GM18517 (cell line): ENCODE measurements around the gene PDE11A.

Experiments
- ATAC-seq: cut with Tn5 transposase; IDR thresholded peaks from one replicate; pipeline ENCODE4 v1.9.1; 2021; ENCODE audit warnings: mild to moderate bottlenecking, moderate library complexity; ENCODE audit not compliant: unreplicated experiment

The PDE11A gene

DNA sequence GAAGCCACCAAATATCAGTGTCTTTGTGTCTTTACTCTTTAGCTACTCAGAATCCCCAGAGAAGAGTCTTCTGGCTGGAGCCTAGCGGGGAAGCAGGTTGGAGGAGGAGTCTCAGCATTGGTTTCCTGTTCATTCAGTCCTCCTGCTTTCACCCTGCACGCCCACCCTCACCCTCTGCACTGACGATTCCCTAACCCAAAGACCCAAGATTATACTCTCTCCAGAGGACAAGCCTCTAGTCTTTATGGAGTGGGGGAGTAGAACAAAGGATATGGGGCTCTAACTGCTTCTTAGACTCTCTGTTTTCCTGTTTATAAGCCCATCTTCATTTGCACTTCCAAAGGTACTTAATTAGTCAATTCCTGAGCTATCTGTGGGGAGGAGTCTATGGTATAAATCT, 341.2 kb downstream of the PDE11A start:
- ATAC-seq, result no peak

DNA sequence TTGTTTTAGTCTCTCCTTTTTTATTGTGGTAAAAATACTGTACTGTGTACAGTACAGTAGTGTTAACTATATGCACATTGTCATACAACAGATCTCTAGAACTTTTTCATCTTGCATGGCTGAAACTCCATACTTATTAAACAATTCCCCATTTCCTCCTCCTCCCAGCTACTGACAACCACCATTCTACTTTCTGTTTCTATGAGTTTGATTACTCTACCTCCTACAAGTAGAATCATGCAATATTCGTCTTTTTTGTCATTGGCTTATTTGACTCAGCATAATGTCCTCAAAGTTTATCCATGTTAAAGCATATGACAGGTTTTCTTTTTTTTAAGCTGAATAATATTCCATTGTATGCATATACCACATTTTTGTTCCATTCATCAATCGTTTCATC, 341.8 kb downstream of the PDE11A start:
- no peak for ATAC-seq

DNA sequence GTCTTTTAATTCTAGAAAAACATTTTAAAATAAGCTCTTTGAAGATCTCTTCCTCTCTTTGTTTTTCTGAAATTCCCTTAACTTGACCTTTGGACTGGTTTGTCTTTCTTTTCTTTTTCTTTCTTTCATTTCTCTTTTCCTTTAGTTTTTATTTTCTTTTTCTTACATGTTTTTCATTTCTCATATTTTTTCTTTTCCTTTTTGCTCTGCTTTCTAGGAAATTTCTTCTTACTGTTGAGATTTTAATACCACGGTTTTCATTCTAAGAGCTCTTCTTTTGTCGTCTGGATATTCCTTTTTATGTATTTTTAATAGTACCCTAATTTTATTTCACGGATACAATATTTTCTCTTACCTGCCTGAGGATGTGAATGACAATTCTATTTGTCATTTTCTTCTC, 342.2 kb downstream of the PDE11A start:
- ATAC-seq, result no peak

GRCh38 chr2:177728920-177729319, 343.7 kb downstream of the PDE11A start:
- no peak for ATAC-seq

GRCh38 chr2:177728399-177728765, 344.2 kb downstream of the PDE11A start:
- ATAC-seq, result no peak

- ATAC-seq, result no peak
These were observed 344.8 kb downstream of the PDE11A start for GRCh38 chr2:177727577-177728398.

DNA sequence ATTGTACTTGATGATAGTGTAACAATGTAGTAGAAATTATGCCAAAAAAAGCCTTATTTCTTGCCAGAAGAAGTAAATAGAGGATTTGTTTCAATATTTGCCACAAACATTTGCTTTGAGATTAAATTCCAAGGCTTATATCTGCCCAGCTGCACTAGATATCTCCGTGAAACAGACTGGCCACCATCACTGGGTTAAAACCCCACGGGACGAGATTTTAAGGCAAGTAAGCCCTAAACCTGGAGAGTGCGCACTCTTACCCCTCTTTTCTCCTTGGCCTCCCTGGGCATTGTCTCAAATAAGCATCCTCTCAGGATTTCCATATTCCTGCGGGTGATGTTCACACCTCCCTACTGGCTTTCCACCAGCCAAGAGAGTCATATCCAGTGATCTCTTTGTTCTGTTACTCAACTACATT, 345.6 kb downstream of the PDE11A start:
- no peak for ATAC-seq

DNA sequence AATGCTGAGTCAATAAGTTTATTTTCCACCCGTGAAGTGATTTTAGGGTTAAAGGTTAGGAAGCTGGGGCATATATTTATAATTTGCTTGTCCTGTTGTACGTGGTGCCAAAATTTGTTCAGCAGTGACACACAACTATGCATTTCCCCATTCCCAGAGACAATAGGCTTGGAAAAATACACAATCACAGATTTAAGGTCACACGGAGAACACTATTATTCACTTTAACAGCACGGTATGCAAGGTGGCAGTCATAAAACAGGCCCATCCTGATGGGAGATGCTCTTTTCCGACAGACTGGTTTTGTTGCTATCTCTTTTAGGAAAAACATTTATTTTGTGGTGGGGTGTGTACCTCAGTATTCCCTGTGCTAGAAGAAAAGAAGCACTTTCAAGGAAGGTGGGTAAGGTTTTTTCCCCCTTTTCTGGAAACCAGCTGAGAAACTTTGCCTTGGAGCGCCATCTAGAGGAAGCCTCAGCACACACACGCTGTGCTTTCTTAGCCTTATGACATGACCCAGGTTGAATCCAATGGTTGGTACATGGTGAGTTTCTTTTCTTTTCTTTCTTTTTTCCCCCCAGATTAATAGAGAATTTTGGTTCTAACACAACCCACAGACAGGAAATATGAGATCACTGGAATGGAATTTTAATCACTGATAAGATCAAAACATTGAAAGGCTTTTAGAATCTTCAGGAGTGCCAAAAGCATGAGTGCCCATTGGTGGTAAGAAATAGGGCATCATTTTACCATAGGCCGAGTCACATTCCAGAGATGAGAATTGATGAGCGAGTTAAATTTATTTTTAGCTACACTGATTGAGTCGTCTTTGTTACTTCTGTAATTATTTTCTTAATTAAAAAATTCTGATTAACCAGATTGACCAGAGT, 347.9 kb downstream of the PDE11A start:
- no peak for ATAC-seq

DNA sequence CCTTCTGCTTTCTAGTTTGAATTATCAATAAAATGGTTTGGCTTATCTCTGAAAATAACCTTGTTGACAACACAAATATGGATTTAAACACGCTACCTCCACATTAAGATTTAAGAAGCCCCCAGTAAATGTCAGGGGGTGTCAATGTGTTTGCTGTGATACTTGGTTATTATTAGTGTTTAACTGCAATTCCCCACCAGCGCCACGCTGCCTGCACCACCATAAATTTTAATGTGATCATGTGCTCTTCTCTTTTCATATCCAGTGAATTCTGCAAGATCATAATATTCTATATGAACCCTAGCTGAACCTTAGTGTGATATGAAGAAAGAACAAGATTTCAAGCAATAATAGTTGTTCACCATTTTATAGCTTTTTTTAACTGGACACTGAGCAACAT, 349.3 kb downstream of the PDE11A start:
- no peak for ATAC-seq

DNA sequence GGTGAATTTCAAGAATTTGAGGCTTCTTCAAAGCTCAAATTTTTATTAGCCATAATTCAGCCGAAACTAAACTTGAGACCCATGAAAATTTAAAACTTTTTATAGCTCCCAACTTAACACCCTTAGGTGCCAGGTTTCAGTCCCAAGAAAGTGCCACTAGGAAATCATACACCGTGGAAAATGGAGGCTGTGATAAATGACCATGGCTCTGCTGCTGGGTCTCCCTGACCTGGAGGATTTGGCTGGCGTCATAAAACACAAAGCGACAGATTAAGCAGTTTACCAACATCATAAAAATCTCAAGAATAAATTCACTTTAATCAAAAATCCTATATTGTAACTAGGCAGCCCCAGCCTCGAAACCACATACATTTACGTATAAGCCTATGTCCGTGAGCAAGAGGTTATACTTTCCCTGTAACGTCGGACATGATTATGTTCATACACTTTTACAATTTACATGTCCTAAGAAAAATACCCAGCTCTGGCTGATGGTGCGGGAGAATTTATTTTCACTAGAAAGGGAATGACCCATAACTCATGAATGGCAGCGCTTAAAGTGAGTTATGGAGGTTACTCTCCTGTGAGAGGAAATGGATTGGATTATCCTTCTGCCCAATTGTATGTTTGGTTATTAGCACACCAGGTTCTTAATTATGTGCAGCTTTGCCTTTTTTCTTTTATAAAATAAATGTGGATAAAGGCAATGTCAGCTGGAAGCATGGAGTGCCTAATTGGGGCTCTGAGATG, 350.6 kb downstream of the PDE11A start:
- no peak for ATAC-seq

DNA sequence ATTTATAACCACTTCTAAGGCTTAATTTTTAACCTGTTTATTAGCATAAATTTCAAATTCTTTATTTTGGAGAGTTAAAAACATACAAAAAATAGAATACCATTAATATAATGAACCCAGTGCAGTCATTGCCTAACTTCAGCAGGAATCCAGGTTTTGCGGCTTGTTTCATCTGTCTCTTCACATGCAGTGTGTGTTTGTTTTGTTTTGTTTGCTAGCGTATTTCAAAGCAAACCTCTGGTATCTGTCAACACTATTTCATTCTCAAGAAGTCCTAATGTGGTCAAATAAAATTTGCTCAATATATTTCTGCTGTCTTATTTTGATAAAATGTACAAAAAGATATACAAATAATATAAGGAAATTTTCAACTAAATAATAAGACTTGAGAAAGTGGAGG, 351.5 kb downstream of the PDE11A start:
- ATAC-seq, result no peak

- no peak for ATAC-seq
These were observed 354.6 kb downstream of the PDE11A start for GRCh38 chr2:177717831-177718618.

- no peak for ATAC-seq
These were observed 356.1 kb downstream of the PDE11A start for GRCh38 chr2:177716484-177716883.

- ATAC-seq, result no peak
These were observed 356.8 kb downstream of the PDE11A start for GRCh38 chr2:177715771-177716170.

DNA sequence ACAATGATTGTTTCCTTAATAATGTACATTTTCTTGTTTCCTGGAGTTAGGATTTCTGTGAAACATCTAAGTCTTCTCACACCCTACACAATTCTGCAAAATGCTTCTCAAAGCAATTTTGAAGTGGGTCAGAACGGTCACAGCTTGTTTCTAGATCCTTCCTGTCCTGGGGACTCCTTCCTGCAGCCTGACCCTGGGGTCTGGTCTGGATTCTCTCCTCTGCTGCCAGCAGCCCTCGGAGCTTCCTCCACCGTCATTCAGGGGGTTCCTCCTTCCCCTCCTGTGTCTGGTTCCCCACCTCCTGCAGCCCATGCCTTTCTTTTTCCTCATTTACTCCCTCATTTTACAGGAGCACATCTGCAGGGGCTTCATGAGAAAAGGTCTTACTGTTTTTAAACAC, 357.9 kb downstream of the PDE11A start:
- ATAC-seq, result no peak

GRCh38 chr2:177712462-177712861, 360.1 kb downstream of the PDE11A start:
- ATAC-seq, result no peak

DNA sequence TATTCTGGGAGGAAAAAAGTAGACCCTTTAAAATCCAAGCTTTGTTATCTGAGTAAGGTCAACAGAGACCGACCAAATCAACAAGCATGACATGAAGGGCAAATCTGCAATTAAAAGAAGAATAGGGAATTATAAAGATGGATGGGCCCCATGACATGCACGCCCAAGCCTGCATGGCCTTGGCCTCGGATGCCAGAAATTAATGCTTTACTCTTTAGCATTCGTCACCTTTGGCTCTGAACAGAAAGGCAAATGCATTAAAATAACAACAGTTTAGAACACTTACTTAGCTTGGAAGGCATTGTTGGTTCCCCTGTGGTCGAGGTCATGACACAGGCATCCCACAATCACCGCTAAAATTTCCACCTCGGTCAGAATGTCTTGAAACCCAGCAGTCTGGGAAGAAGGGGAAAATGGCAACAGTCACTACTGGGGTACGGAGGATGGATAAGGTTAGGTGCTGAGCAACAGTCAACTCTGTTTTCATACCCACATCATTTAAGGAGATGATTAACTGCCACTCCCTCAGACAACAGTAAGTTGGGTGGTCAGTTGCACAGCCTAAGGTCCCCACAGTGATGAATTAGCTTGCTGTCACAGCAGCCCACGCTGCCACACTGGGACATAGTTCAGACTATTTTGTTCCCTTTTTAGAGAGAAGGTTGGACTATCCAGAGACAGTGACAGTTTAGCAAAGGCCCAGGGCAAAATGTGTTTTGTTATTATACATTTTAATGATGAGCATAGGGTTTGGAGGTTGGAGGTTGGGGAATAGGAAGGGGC, 360.9 kb downstream of the PDE11A start:
- no peak for ATAC-seq

GRCh38 chr2:177710889-177711288, 361.7 kb downstream of the PDE11A start:
- no peak for ATAC-seq

- ATAC-seq, result no peak
These were observed 362.6 kb downstream of the PDE11A start for GRCh38 chr2:177709986-177710401.
